Caco-2 (cell line): ENCODE data around the gene P2RX2. TPM values are rescaled to one million over a fixed set of nuclear protein-coding genes. Genes with fewer than 3 reads are reported as not detected.

Experiments
- BruUV-seq: library from RNA; stranded (reverse); fragments of 400-500 nt; replicated peaks from 2 replicates; lab custom pipeline; 2021; lab: Mats Ljungman, UMichigan
- CTCF ChIA-PET: fragments of 300-600 bp; sonication (Branson Sonifier 250); formaldehyde crosslinking; loops from one replicate; lab custom pipeline; 2022; ENCODE audit warnings: antibody characterized with exemption; lab: Charles Lee
- POLR2A ChIA-PET: fragments of 300-600 bp; sonication (Branson Sonifier 250); formaldehyde crosslinking; loops from one replicate; lab custom pipeline; 2022; ENCODE audit warnings: antibody characterized with exemption; lab: Charles Lee
- DNase-seq, 2 experiments: peaks; one replicate each; pipeline versions ENCODE4 v3.0.0 to v3.0.0-alpha.2; 2020 to 2022
- H3K27me3 ChIP-seq: replicated peaks from 2 replicates; pipeline ENCODE4 v1.6.0; 2011; ENCODE audit warnings: low read length; ENCODE audit not compliant: control insufficient read depth, insufficient read depth
- H3K36me3 ChIP-seq: 2 replicates; pipeline ENCODE4 v1.5.1; 2011; ENCODE audit warnings: low read length; ENCODE audit not compliant: control insufficient read depth, insufficient read depth
- H3K4me1 ChIP-seq: fragments of 250-450 bp; sonication (Bioruptor Pico); 2 replicates; pipeline ENCODE4 v1.5.1; 2020; ENCODE audit warnings: mild to moderate bottlenecking
- H3K4me3 ChIP-seq: 2 replicates; pipeline ENCODE4 v1.5.1; 2011; ENCODE audit warnings: low read depth, mild to moderate bottlenecking, control low read depth, low read length
- H3K9me3 ChIP-seq: fragments of 250-450 bp; sonication (Bioruptor Pico); 2 replicates; pipeline ENCODE4 v1.5.1; 2020; ENCODE audit warnings: mild to moderate bottlenecking, moderate library complexity
- H3K27ac Mint-ChIP-seq: one replicate; pipeline ENCODE4 v1.8.0; 2022; ENCODE audit warnings: mixed read lengths; ENCODE audit not compliant: unreplicated experiment
- H3K27me3 Mint-ChIP-seq: one replicate; pipeline ENCODE4 v1.8.0; 2022; ENCODE audit warnings: mixed read lengths; ENCODE audit not compliant: insufficient read depth, unreplicated experiment
- H3K36me3 Mint-ChIP-seq: one replicate; pipeline ENCODE4 v1.8.0; 2022; ENCODE audit warnings: mild to moderate bottlenecking, mixed read lengths; ENCODE audit not compliant: insufficient read depth, unreplicated experiment
- H3K4me1 Mint-ChIP-seq: one replicate; pipeline ENCODE4 v1.8.0; 2022; ENCODE audit warnings: low read depth, mixed read lengths; ENCODE audit not compliant: unreplicated experiment
- H3K4me3 Mint-ChIP-seq: one replicate; pipeline ENCODE4 v1.8.0; 2022; ENCODE audit warnings: mild to moderate bottlenecking, moderate library complexity, mixed read lengths; ENCODE audit not compliant: unreplicated experiment
- H3K9me3 Mint-ChIP-seq: one replicate; pipeline ENCODE4 v1.8.0; 2022; ENCODE audit warnings: mixed read lengths; ENCODE audit not compliant: unreplicated experiment
- intact Hi-C: fragments of 100-400 bp; cut with micrococcal nuclease; formaldehyde crosslinking; loops from one replicate; pipeline ENCODE4 v1.10.0; 2022; ENCODE audit not compliant: unreplicated experiment
- total RNA-seq: library from RNA; stranded (reverse); gene quantifications from 2 replicates; pipeline ENCODE4 v1.2.3, GENCODE V29; 2022
- TF ChIP-seq, protein P1 (sequence below), 2 experiments: fragments of 200-600 bp in 1 of 2; IDR thresholded peaks; 1 replicate in 1 of 2; 2 replicates in 1 of 2; pipeline versions ENCODE4 v1.5.1 to v1.8.0; 2011 to 2022; ENCODE audit warnings: antibody characterized with exemption in 1 of 2, control low read depth in 1 of 2, inconsistent platforms in 1 of 2, low read depth in 1 of 2, low read length in 1 of 2, mild to moderate bottlenecking in 1 of 2, moderate library complexity in 1 of 2; ENCODE audit not compliant: insufficient read depth in 1 of 2, severe bottlenecking in 1 of 2, unreplicated experiment in 1 of 2

Gene P2RX2
- total RNA-seq, 1 experiment from 2014 or later = not detected

GRCh38 chr12:132604668-132605441, 13.7 kb upstream of the P2RX2 start:
- CTCF ChIA-PET = no interaction called here
- H3K27me3 Mint-ChIP-seq = no peaks in the 10 kb centered on the region
- H3K9me3 Mint-ChIP-seq = no peaks in the 10 kb centered on the region
- TF ChIP-seq, protein P1, sequence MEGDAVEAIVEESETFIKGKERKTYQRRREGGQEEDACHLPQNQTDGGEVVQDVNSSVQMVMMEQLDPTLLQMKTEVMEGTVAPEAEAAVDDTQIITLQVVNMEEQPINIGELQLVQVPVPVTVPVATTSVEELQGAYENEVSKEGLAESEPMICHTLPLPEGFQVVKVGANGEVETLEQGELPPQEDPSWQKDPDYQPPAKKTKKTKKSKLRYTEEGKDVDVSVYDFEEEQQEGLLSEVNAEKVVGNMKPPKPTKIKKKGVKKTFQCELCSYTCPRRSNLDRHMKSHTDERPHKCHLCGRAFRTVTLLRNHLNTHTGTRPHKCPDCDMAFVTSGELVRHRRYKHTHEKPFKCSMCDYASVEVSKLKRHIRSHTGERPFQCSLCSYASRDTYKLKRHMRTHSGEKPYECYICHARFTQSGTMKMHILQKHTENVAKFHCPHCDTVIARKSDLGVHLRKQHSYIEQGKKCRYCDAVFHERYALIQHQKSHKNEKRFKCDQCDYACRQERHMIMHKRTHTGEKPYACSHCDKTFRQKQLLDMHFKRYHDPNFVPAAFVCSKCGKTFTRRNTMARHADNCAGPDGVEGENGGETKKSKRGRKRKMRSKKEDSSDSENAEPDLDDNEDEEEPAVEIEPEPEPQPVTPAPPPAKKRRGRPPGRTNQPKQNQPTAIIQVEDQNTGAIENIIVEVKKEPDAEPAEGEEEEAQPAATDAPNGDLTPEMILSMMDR (IDR thresholded peaks at IDR 0.05; ENCODE audit: insufficient read depth in 1 of 2, low read depth in 1 of 2, low read length in 1 of 2, severe bottlenecking in 1 of 2, unreplicated experiment in 1 of 2) = no peak
- no peak for DNase-seq
- no TSS peak for BruUV-seq
- Histone ChIP-seq H3K36me3 (no peaks in the 10 kb centered on the region), H3K27me3 (no peaks in the 10 kb centered on the region), H3K4me1 (peaks cover 27% of the 10 kb centered on the region), H3K4me3 (no peak overlapping the region), H3K9me3 (no peaks in the 10 kb centered on the region)
- peaks cover 7% of the 10 kb centered on the region for H3K4me1 Mint-ChIP-seq
- no peak overlapping the region for H3K4me3 Mint-ChIP-seq
- H3K27ac Mint-ChIP-seq = no peak overlapping the region
- peaks cover 8% of the 10 kb centered on the region for H3K36me3 Mint-ChIP-seq
- POLR2A ChIA-PET = no interaction called here
- intact Hi-C loops = no loop called here

DNA sequence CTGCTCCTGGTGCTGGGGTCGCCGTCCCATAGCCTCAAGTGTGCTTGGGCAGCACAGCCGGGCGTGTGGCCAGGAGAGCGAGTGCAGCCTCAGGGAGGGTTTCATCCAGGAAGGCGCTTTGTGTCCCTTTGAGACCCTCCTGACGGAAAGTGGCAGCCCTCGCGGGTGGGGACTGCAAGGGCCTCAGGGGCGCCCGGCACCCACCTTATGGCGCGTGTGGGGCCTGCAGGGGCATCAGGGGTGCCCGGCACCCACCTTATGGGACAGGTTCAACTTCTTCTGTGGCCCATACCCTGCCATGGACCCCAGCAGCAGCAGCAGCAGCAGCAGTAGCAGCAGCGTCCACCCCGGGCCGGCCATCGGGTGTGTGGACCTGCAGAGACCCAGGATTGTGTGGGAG, 12.7 kb upstream of the P2RX2 start:
- no TSS peak for BruUV-seq
- H3K9me3 ChIP-seq = no peaks in the 10 kb centered on the region
- POLR2A ChIA-PET = no interaction called here
- Mint-ChIP-seq H3K4me1 (peaks cover 7% of the 10 kb centered on the region), H3K4me3 (no peak overlapping the region), H3K9me3 (no peaks in the 10 kb centered on the region), H3K27ac (no peak overlapping the region), H3K27me3 (no peaks in the 10 kb centered on the region), H3K36me3 (peaks cover 8% of the 10 kb centered on the region)
- intact Hi-C loops = no loop called here
- H3K27me3 ChIP-seq = no peaks in the 10 kb centered on the region
- TF ChIP-seq, protein P1 (IDR thresholded peaks at IDR 0.05; ENCODE audit: insufficient read depth in 1 of 2, low read depth in 1 of 2, low read length in 1 of 2, severe bottlenecking in 1 of 2, unreplicated experiment in 1 of 2) = no peak
- CTCF ChIA-PET = no interaction called here
- H3K36me3 ChIP-seq = no peaks in the 10 kb centered on the region
- no peak for DNase-seq
- peaks cover 18% of the 10 kb centered on the region for H3K4me1 ChIP-seq
- no peak overlapping the region for H3K4me3 ChIP-seq

- no TSS peak for BruUV-seq
Measured at GRCh38 chr12:132606466-132606865, 12.1 kb upstream of the P2RX2 start.

More at GRCh38 chr12:132606466-132606865, 12.1 kb upstream of the P2RX2 start:
- Histone ChIP-seq H3K9me3 (peaks cover 3% of the 10 kb centered on the region; the same call in 1 of the 2 replicates), H3K4me1 (peaks cover 16% of the 10 kb centered on the region), H3K36me3 (no peaks in the 10 kb centered on the region), H3K27me3 (no peaks in the 10 kb centered on the region), H3K4me3 (no peak overlapping the region)
- intact Hi-C loops = no loop called here
- Mint-ChIP-seq H3K36me3 (peaks cover 8% of the 10 kb centered on the region), H3K27ac (no peak overlapping the region), H3K9me3 (no peaks in the 10 kb centered on the region), H3K27me3 (no peaks in the 10 kb centered on the region), H3K4me1 (peaks cover 7% of the 10 kb centered on the region), H3K4me3 (no peak overlapping the region)
- ChIA-PET CTCF (no interaction called here), POLR2A (no interaction called here)
- no peak for DNase-seq
- TF ChIP-seq, protein P1 (IDR thresholded peaks at IDR 0.05; ENCODE audit: insufficient read depth in 1 of 2, low read depth in 1 of 2, low read length in 1 of 2, severe bottlenecking in 1 of 2, unreplicated experiment in 1 of 2) = no peak
